ENCODE measurements around the gene RXFP4. TPM values are rescaled to one million over a fixed set of nuclear protein-coding genes. Genes with fewer than 3 reads are reported as not detected.

The RXFP4 gene
- total and polyA plus RNA-seq, 9 of the 15 experiments (the other 6 are each of a cell fraction or from before 2014, with no cell fraction given), result 0.64 TPM; not detected in 8

- peak; percentile 92 for TF ChIP-seq REST (IDR thresholded peaks at IDR 0.05; ENCODE audit: borderline replicate concordance)
- no peak for TF ChIP-seq REST (CRISPR knock-in tag; IDR thresholded peaks at IDR 0.05; ENCODE audit: low read depth)
- no peak for TF ChIP-seq SRSF1 (IDR thresholded peaks at IDR 0.05; ENCODE audit: low read depth, low read length)
- TF ChIP-seq, protein P1, sequence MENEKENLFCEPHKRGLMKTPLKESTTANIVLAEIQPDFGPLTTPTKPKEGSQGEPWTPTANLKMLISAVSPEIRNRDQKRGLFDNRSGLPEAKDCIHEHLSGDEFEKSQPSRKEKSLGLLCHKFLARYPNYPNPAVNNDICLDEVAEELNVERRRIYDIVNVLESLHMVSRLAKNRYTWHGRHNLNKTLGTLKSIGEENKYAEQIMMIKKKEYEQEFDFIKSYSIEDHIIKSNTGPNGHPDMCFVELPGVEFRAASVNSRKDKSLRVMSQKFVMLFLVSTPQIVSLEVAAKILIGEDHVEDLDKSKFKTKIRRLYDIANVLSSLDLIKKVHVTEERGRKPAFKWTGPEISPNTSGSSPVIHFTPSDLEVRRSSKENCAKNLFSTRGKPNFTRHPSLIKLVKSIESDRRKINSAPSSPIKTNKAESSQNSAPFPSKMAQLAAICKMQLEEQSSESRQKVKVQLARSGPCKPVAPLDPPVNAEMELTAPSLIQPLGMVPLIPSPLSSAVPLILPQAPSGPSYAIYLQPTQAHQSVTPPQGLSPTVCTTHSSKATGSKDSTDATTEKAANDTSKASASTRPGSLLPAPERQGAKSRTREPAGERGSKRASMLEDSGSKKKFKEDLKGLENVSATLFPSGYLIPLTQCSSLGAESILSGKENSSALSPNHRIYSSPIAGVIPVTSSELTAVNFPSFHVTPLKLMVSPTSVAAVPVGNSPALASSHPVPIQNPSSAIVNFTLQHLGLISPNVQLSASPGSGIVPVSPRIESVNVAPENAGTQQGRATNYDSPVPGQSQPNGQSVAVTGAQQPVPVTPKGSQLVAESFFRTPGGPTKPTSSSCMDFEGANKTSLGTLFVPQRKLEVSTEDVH (IDR thresholded peaks at IDR 0.05; ENCODE audit: low read depth, partially characterized antibody), result no peak
- TF ChIP-seq NR2C1 (IDR thresholded peaks at IDR 0.05), result peak; percentile 22; the same call in 1 of the 2 replicates
- TF ChIP-seq NR2C1 (tag; IDR thresholded peaks at IDR 0.05), result no peak
- no peak for TF ChIP-seq RNF219 (CRISPR knock-in tag; IDR thresholded peaks at IDR 0.05)
- TF ChIP-seq DNMT1 (IDR thresholded peaks at IDR 0.05), result no peak
- TF ChIP-seq DIDO1 (tag; IDR thresholded peaks at IDR 0.05; ENCODE audit: low read depth), result no peak
- TF ChIP-seq SOX6 (IDR thresholded peaks at IDR 0.05), result no peak
- TF ChIP-seq, protein P2, sequence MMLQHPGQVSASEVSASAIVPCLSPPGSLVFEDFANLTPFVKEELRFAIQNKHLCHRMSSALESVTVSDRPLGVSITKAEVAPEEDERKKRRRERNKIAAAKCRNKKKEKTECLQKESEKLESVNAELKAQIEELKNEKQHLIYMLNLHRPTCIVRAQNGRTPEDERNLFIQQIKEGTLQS (IDR thresholded peaks at IDR 0.05), result peak; percentile 35; the same call in 1 of the 2 replicates
- TF ChIP-seq, protein P2 (CRISPR knock-in tag; conservative IDR thresholded peaks at IDR 0.05), result no peak
- no peak for TF ChIP-seq ZNF586 (CRISPR knock-in tag; conservative IDR thresholded peaks at IDR 0.05)
- no peak for TF ChIP-seq PHF20 (IDR thresholded peaks at IDR 0.05; ENCODE audit: partially characterized antibody)
- peak; percentile 78 for TF ChIP-seq BRD9 (IDR thresholded peaks at IDR 0.05; ENCODE audit: low read depth, partially characterized antibody)
- peak; percentile 47; the same call in 1 of the 2 replicates for TF ChIP-seq KLF16 (IDR thresholded peaks at IDR 0.05)
These were observed 3.2 kb upstream of the RXFP4 start (continued) for GRCh38 chr1:155938220-155938627.
